Measurements from ENCODE around the gene ZFPL1.

DNA sequence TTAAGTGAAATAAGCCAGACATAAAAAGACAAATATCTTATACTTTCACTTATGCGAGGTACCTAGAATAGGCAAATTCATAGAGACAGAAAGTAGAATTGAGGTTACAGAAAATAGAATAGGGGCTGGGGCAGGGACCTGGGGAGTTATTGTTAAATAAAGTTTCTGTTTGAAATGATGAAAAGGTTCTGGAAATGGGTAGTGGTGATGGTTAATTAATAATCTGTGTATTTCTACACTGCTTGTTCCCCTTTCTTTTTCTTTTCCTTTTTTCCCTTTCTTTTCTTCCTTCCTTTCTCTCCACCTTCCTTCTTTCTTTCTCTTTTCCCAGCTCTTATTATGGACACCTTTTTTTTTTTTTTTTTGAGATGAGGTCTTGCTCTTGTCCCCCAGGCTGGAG lies 28.5 kb upstream of the ZFPL1 start:
- TF ChIP-seq, protein P1, sequence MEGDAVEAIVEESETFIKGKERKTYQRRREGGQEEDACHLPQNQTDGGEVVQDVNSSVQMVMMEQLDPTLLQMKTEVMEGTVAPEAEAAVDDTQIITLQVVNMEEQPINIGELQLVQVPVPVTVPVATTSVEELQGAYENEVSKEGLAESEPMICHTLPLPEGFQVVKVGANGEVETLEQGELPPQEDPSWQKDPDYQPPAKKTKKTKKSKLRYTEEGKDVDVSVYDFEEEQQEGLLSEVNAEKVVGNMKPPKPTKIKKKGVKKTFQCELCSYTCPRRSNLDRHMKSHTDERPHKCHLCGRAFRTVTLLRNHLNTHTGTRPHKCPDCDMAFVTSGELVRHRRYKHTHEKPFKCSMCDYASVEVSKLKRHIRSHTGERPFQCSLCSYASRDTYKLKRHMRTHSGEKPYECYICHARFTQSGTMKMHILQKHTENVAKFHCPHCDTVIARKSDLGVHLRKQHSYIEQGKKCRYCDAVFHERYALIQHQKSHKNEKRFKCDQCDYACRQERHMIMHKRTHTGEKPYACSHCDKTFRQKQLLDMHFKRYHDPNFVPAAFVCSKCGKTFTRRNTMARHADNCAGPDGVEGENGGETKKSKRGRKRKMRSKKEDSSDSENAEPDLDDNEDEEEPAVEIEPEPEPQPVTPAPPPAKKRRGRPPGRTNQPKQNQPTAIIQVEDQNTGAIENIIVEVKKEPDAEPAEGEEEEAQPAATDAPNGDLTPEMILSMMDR (IDR thresholded peaks at IDR 0.05), result no peak
- TF ChIP-seq POLR2A (IDR thresholded peaks at IDR 0.05) (no peak), POLR2AphosphoS5 (IDR thresholded peaks at IDR 0.05) (no peak), EP300 (IDR thresholded peaks at IDR 0.05) (no peak)

All from gastroesophageal sphincter (tissue), 3 donors.